Lower leg skin (tissue), 4 donors: ENCODE results near the gene RNASE2. TPM values are rescaled to one million over a fixed set of nuclear protein-coding genes. Genes with fewer than 3 reads are reported as not detected.
A peak's percentile ranks its signal among the peaks of the same experiment; 100 is the strongest.
"Not testable (repeated sequence)": the region's sequence is repeated elsewhere in the genome, so short reads cannot be mapped to it uniquely, and the experiment has no call there.

Experiments
- DNase-seq, 2 donors: peaks; one replicate each; pipeline ENCODE4 v3.0.0-alpha.2; 2019; ENCODE audit warnings: low spot score in 2 of 2
- H3K4me3 ChIP-seq: fragments of 200-600 bp; sonication (generic); 2 replicates; pipeline ENCODE4 v1.5.1; 2017; ENCODE audit warnings: mild to moderate bottlenecking, low read depth; ENCODE audit not compliant: poor library complexity, severe bottlenecking
- POLR2A ChIP-seq, 2 donors: fragments of 450-650 bp; IDR thresholded peaks; one replicate each; pipeline ENCODE4 v1.6.1; 2016 to 2017; ENCODE audit warnings: antibody characterized with exemption in 2 of 2, mild to moderate bottlenecking in 1 of 2, moderate library complexity in 1 of 2
- WGBS, 2 donors: methylation state at CpG; one replicate each; pipeline ENCODE4 v1.1.5; 2018; 5-methylcytosine and 5-hydroxymethylcytosine counted together
- intact Hi-C: fragments of 100-400 bp; cut with DNase I; formaldehyde crosslinking; loops from one replicate; pipeline ENCODE4 v1.15.0; 2023; ENCODE audit warnings: low total_unique reads
- total RNA-seq, 4 donors: library from RNA; depleted of rRNA; stranded (reverse); fragments of >200 nt; gene quantifications; one replicate each; pipeline ENCODE4 v1.1.0, GENCODE V29; 2016
- TF ChIP-seq, protein P1 (sequence below), 3 donors: fragments of 450-650 bp; IDR thresholded peaks; one replicate each; pipeline ENCODE4 v1.5.1; 2016; ENCODE audit warnings: antibody characterized with exemption in 3 of 3, mild to moderate bottlenecking in 3 of 3, moderate library complexity in 2 of 3

Gene RNASE2
- total RNA-seq, 4 donors from 2014 or later, result 0.96 TPM; not detected in 3

DNA sequence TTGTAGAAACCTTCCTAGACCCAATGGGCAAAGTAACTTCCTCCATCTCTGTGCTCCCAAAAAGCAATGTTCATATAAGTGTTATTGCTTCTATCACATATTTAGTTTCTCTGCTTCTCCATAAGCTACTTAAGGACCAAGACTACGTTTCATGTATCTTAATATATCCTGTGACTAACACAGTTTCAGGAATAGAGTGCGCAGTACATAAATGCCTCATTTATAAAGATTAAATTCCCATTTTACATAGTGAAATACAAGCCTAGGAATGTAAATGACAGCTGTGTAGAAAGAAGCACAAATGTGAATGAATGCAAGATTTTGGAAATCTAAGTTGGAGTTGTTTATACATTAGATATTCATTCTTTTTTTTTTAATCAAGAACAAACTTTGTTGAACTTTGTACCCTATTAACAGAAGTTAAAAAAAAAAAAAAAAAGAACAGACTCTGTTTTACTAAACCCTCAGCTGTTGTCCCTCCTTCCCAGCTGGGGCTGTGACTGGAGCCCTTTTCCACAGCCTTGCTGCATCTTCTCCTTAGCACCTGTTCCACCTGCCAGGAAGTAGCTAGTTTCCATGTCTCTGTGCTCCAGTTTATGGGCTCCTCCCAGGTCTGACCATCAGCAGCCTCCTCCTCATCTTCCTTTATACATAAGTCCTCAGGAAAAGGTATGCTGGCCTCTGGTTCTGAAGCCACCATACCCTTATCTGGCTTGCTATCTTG lies 27.5 kb downstream of the RNASE2 start:
- no peak for TF ChIP-seq POLR2A (IDR thresholded peaks at IDR 0.05)
- TF ChIP-seq, protein P1, sequence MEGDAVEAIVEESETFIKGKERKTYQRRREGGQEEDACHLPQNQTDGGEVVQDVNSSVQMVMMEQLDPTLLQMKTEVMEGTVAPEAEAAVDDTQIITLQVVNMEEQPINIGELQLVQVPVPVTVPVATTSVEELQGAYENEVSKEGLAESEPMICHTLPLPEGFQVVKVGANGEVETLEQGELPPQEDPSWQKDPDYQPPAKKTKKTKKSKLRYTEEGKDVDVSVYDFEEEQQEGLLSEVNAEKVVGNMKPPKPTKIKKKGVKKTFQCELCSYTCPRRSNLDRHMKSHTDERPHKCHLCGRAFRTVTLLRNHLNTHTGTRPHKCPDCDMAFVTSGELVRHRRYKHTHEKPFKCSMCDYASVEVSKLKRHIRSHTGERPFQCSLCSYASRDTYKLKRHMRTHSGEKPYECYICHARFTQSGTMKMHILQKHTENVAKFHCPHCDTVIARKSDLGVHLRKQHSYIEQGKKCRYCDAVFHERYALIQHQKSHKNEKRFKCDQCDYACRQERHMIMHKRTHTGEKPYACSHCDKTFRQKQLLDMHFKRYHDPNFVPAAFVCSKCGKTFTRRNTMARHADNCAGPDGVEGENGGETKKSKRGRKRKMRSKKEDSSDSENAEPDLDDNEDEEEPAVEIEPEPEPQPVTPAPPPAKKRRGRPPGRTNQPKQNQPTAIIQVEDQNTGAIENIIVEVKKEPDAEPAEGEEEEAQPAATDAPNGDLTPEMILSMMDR (IDR thresholded peaks at IDR 0.05), result no peak
- no peak overlapping the region for H3K4me3 ChIP-seq
- peak in 1 of 2 donors; percentile 39 for DNase-seq
- intact Hi-C loops, result no loop called here
- WGBS, 2 donors, result 82 to 84% methylated on average over 2 of the region's 2 CpGs

DNA sequence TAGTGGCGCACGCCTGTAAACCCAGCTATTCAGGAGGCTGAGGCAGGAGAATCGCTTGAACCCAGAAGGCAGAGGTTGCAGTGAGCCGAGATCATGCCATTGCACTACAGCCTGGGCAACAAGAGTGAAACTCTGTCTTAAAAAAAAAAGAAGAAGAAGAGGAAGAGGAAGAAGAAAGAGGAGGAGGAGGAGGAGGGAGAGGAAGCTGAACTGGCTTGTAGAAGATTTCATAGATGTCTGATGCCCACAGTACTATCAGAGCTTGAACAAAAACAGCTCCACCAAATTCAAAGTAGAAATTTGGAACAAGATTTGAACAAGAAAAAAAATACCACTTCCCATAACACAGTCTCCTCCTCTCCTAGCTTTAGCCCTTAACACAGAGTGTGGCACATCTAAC lies 30.4 kb downstream of the RNASE2 start:
- DNase-seq, intact Hi-C loops: not testable (repeated sequence)
- 93 to 96% methylated on average over 4 of the region's 4 CpGs for WGBS, 2 donors

GRCh38 chr14:20986811-20987210 lies 31.5 kb downstream of the RNASE2 start:
- intact Hi-C loops, result no loop called here
- peak in 1 of 2 donors; percentile 59 for DNase-seq
- TF ChIP-seq POLR2A (IDR thresholded peaks at IDR 0.05), result no peak
- TF ChIP-seq, protein P1 (IDR thresholded peaks at IDR 0.05), result no peak
- no peak overlapping the region for H3K4me3 ChIP-seq
- 16 to 28% methylated on average over 2 of the region's 2 CpGs for WGBS, 2 donors

More for the DNA sequence above, 30.4 kb downstream of the RNASE2 start:
- H3K4me3 ChIP-seq, result not testable (repeated sequence)

DNA sequence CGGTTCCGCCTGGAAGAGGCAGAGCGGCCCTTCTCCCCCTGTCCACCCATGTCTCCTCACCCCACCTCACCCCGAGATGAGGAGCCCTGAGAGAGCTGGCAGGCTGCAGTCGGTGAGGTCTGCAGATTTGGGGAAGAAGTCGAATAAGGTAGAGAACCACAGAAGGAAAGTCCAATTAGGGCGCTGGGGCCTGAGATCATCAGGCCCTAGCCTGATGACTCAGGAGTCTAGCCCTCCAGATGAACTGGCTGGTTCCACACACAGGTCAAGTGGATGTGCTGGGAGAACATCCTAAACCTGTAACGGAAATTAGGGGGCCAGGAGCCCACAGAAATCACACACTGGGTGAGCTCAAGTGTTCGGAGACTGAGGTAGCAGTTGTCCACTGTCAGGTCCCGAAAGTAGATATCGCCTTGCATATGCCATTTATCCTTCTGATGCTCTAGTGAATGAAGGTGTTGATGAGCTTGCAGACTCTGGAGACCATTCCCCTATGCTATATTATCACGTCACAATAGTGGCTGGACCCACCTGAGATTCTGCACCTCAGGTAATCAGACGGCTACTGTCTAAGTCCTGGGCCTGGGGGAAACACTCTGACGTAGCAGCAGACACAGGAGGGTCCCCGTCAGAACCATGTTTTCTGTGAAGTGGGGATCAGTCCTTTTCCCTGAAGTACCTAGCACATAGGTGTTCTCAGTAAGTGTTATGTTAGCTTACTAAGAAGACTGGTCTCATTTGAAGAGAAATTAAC lies 33.6 kb downstream of the RNASE2 start:
- 81 to 82% methylated on average over 15 of the region's 15 CpGs for whole genome bisulfite sequencing, 2 donors
- peak in 1 of 2 donors; percentile 77 for DNase-seq
- H3K4me3 ChIP-seq, result no peak overlapping the region
- intact Hi-C loops, result no loop called here
- TF ChIP-seq, protein P1 (IDR thresholded peaks at IDR 0.05), result no peak
- TF ChIP-seq POLR2A (IDR thresholded peaks at IDR 0.05), result no peak

DNA sequence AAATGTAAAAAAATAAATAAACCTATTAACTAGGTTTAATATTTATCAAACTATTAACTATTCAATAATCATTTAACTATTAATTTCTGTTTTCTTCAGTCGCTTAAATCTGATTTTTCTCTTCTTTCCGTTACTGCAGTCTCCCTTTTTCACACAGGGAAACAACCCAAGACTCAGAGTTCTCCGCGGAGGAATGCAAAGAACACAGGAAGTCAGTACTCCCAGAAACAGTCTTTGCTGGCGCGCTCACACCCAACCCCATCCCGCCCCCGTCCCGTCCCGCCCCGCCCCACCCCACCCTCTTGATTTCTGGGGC lies 34.1 kb downstream of the RNASE2 start:
- TF ChIP-seq, protein P1 (IDR thresholded peaks at IDR 0.05), result no peak
- no peak for TF ChIP-seq POLR2A (IDR thresholded peaks at IDR 0.05)
- no peak for DNase-seq
- intact Hi-C loops, result no loop called here
- H3K4me3 ChIP-seq, result no peak overlapping the region
- 0 to 1% methylated on average over 11 of the region's 11 CpGs for WGBS, 2 donors

DNA sequence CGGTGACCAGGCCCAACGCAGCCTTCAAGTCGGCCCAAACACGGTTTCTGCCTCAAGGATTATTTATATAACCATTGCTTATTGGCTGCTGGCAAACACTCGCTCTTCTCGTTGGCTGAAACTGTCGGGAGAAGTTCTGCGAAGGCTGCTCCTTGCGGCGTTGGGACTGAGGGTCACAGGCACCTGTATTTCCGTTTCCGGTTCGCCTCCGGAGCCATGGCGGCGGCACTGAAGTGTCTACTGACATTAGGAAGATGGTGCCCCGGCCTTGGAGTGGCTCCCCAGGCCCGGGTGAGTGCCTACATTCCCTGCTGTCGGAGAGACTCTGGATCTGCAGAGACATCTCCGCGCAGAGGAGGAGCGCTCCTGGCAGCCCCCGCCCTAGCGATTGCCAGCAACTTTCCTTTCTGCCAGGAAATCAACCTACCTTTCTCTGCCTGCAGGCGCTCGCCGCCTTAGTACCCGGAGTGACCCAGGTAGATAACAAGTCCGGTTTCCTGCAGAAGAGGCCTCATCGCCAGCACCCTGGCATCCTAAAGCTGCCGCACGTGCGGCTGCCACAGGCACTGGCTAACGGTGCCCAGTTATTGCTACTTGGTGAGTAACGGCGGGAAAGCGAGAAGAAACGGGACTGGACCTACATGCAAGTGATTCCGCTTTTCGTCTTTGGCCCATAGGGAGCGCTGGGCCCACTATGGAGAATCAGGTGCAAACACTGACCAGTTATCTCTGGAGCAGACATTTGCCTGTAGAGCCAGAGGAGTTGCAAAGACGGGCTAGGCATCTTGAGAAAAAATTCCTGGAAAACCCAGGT lies 34.7 kb downstream of the RNASE2 start, which contains the start of gene METTL17:
Gene METTL17 (plus strand): TSS at position 194 of the 814 bp plus-strand sequence. CDS start 23 bp downstream, at position 217.
- DNase-seq, result peak; percentile 95 to 98
- WGBS, 2 donors, result 0 to 1% methylated on average over 40 to 41 of the region's 42 CpGs
- peak within 1 kb of the TSS; percentile 59 for H3K4me3 ChIP-seq
- intact Hi-C loops, result no loop called here
- no peak for TF ChIP-seq POLR2A (IDR thresholded peaks at IDR 0.05)
- TF ChIP-seq, protein P1 (IDR thresholded peaks at IDR 0.05), result no peak
